ENCODE data around the gene CYB561D2.

The CYB561D2 gene

GRCh38 chr3:50323092-50323600 is 27.5 kb upstream of the CYB561D2 start:
- H3K27ac ChIP-seq (ENCODE audit: low read depth, low read length): no peak overlapping the region
- no peaks in the 10 kb centered on the region for H3K9me2 ChIP-seq (replicated peaks; ENCODE audit: insufficient read depth, low read length)
- no peaks in the 10 kb centered on the region for H3K27me3 ChIP-seq (ENCODE audit: low read length)
- no peaks in the 10 kb centered on the region for H3F3A ChIP-seq (ENCODE audit: insufficient read depth)
- H2AFZ ChIP-seq (ENCODE audit: low read depth, low read length, severe bottlenecking): no peak overlapping the region
- no peaks in the 10 kb centered on the region for H4K20me1 ChIP-seq (ENCODE audit: low read depth, low read length)
- no peak overlapping the region for H3K9ac ChIP-seq (ENCODE audit: low read length)
- no peaks in the 10 kb centered on the region for H3K36me3 ChIP-seq (ENCODE audit: low read length)
- no peak overlapping the region for H3K4me3 ChIP-seq (ENCODE audit: insufficient read depth, low read length, poor library complexity, severe bottlenecking)
- no peaks in the 10 kb centered on the region for H3K9me3 ChIP-seq (ENCODE audit: insufficient read depth, low read length)
- TF ChIP-seq, protein P1, sequence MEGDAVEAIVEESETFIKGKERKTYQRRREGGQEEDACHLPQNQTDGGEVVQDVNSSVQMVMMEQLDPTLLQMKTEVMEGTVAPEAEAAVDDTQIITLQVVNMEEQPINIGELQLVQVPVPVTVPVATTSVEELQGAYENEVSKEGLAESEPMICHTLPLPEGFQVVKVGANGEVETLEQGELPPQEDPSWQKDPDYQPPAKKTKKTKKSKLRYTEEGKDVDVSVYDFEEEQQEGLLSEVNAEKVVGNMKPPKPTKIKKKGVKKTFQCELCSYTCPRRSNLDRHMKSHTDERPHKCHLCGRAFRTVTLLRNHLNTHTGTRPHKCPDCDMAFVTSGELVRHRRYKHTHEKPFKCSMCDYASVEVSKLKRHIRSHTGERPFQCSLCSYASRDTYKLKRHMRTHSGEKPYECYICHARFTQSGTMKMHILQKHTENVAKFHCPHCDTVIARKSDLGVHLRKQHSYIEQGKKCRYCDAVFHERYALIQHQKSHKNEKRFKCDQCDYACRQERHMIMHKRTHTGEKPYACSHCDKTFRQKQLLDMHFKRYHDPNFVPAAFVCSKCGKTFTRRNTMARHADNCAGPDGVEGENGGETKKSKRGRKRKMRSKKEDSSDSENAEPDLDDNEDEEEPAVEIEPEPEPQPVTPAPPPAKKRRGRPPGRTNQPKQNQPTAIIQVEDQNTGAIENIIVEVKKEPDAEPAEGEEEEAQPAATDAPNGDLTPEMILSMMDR (IDR thresholded peaks at IDR 0.05; ENCODE audit: insufficient read depth, low read length, poor library complexity, severe bottlenecking): no peak
- TF ChIP-seq EZH2phosphoT487 (conservative IDR thresholded peaks at IDR 0.05; ENCODE audit: low read length): no peak
- no peak overlapping the region for H3K4me2 ChIP-seq (ENCODE audit: low read depth, low read length, poor library complexity, severe bottlenecking)
- peaks cover 13% of the 10 kb centered on the region for H3K79me2 ChIP-seq (ENCODE audit: insufficient read depth, low read length)

DNA sequence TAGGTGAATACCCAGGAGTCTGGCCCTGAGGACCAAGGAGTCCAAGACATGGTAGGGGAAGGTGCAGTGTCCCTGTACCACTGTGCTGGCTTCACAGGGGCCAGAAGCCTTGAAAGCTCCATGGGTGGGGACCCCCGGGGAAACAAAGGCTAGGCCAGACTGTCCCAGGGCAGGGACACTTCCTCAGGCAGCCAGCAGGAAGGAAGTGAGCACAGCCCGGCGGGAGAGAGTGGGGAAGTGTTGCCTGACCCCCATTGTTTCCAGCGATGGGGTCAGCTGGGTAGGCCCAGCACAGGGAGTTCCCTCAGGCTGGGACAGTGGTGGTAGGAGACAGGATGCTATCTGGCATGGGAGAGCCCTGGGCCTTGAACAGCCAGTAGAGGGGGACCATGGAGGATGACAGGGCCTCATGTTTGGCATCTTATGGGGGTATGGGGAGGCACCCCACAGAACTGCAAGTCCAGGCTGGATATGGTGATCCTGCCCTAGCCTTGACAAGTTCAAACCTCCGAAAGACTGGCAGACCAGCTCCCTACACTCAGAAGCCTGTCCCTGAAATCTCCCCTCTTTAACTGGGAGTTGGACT is 27.0 kb upstream of the CYB561D2 start:
- Histone ChIP-seq H3K9me2 (replicated peaks; ENCODE audit: insufficient read depth, low read length) (no peaks in the 10 kb centered on the region), H2AFZ (ENCODE audit: low read depth, low read length, severe bottlenecking) (no peak overlapping the region), H3K27ac (ENCODE audit: low read depth, low read length) (no peak overlapping the region), H3F3A (ENCODE audit: insufficient read depth) (peaks cover 5% of the 10 kb centered on the region), H3K79me2 (ENCODE audit: insufficient read depth, low read length) (peaks cover 13% of the 10 kb centered on the region), H3K9me3 (ENCODE audit: insufficient read depth, low read length) (no peaks in the 10 kb centered on the region), H3K9ac (ENCODE audit: low read length) (no peak overlapping the region), H3K27me3 (ENCODE audit: low read length) (no peaks in the 10 kb centered on the region), H4K20me1 (ENCODE audit: low read depth, low read length) (no peaks in the 10 kb centered on the region), H3K36me3 (ENCODE audit: low read length) (no peaks in the 10 kb centered on the region), H3K4me3 (ENCODE audit: insufficient read depth, low read length, poor library complexity, severe bottlenecking) (no peak overlapping the region), H3K4me2 (ENCODE audit: low read depth, low read length, poor library complexity, severe bottlenecking) (no peak overlapping the region)
- no peak for TF ChIP-seq EZH2phosphoT487 (conservative IDR thresholded peaks at IDR 0.05; ENCODE audit: low read length)
- TF ChIP-seq, protein P1 (IDR thresholded peaks at IDR 0.05; ENCODE audit: insufficient read depth, low read length, poor library complexity, severe bottlenecking): no peak

GRCh38 chr3:50324351-50325112 is 26.1 kb upstream of the CYB561D2 start:
- Histone ChIP-seq H3K4me2 (ENCODE audit: low read depth, low read length, poor library complexity, severe bottlenecking) (no peak overlapping the region), H3K9me2 (replicated peaks; ENCODE audit: insufficient read depth, low read length) (no peaks in the 10 kb centered on the region), H3K36me3 (ENCODE audit: low read length) (no peaks in the 10 kb centered on the region), H3K27me3 (ENCODE audit: low read length) (no peaks in the 10 kb centered on the region), H3K9me3 (ENCODE audit: insufficient read depth, low read length) (no peaks in the 10 kb centered on the region), H3K79me2 (ENCODE audit: insufficient read depth, low read length) (peaks cover 13% of the 10 kb centered on the region), H3K27ac (ENCODE audit: low read depth, low read length) (no peak overlapping the region), H3K9ac (ENCODE audit: low read length) (no peak overlapping the region), H3K4me3 (ENCODE audit: insufficient read depth, low read length, poor library complexity, severe bottlenecking) (no peak overlapping the region), H3F3A (ENCODE audit: insufficient read depth) (peaks cover 9% of the 10 kb centered on the region), H4K20me1 (ENCODE audit: low read depth, low read length) (no peaks in the 10 kb centered on the region), H2AFZ (ENCODE audit: low read depth, low read length, severe bottlenecking) (no peak overlapping the region)
- TF ChIP-seq, protein P1 (IDR thresholded peaks at IDR 0.05; ENCODE audit: insufficient read depth, low read length, poor library complexity, severe bottlenecking): peak; percentile 60
- TF ChIP-seq EZH2phosphoT487 (conservative IDR thresholded peaks at IDR 0.05; ENCODE audit: low read length): no peak

All from SU-DHL-6 (cell line).